Measurements from ENCODE around the gene CCDC28B. TPM values are rescaled to one million over a fixed set of nuclear protein-coding genes. Genes with fewer than 3 reads are reported as not detected.

The CCDC28B gene
- total RNA-seq, 4 donors from 2014 or later, result 16.4 to 79.0 (median 56.8) TPM

DNA sequence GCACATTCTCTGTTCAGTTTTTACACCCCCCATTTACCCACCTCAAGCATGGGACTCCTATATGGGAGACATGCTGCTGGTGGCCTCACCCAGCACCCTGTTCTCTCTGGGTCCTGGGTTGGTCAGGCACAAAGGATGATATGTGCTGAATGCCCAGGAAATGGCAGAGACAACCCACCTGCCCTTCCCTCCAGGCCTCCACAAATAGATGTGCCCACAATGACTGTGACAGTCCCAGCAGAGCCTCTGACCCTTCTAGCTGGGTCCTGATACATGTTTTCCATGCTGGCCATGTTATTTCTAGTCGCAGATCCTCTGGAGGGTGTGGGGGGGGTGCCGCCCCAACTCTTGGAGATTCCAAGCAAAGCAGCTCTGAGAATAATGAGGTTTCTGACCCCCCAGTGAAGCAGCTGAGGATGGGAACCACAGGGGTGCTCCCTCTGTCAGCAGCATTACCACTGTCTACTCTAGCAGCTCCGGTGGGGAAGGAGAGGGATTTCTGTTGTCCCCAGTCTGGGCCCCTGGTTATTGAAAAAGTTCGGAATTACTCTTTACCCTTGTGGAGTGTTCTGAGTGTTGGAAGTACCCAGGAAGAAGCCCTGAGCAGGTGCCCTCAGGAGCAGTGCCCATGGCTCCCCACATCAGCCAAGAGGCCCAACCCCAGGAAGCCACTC is 1.2 kb upstream of the CCDC28B start:
- Histone ChIP-seq H3K36me3 (peaks cover 1 to 22% of the 10 kb centered on the region in 2 donors), H3K27me3 (no peaks in the 10 kb centered on the region), H3K9me3 (no peaks in the 10 kb centered on the region), H3K4me1 (peaks cover 44 to 64% of the 10 kb centered on the region in 2 donors), H3K4me3 (peak overlapping the region in 2 of 4 donors; percentile 25 to 72), H3K27ac (peak overlapping the region; percentile 86 to 99 (median 94))
- intact Hi-C loops (cut with DNase I; ENCODE audit: low total_unique reads), result no loop called here
- DNase-seq, result no peak
- ATAC-seq, result no peak
- in situ Hi-C loops (cut with MboI; ENCODE audit: low sequenced_read_pairs in 4 of 4), result no loop called here
- TF ChIP-seq, protein P1, sequence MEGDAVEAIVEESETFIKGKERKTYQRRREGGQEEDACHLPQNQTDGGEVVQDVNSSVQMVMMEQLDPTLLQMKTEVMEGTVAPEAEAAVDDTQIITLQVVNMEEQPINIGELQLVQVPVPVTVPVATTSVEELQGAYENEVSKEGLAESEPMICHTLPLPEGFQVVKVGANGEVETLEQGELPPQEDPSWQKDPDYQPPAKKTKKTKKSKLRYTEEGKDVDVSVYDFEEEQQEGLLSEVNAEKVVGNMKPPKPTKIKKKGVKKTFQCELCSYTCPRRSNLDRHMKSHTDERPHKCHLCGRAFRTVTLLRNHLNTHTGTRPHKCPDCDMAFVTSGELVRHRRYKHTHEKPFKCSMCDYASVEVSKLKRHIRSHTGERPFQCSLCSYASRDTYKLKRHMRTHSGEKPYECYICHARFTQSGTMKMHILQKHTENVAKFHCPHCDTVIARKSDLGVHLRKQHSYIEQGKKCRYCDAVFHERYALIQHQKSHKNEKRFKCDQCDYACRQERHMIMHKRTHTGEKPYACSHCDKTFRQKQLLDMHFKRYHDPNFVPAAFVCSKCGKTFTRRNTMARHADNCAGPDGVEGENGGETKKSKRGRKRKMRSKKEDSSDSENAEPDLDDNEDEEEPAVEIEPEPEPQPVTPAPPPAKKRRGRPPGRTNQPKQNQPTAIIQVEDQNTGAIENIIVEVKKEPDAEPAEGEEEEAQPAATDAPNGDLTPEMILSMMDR (IDR thresholded peaks at IDR 0.05 in 4 of 5, conservative IDR thresholded peaks at IDR 0.05 in 1 of 5), result no peak
- no peak for TF ChIP-seq POLR2A (IDR thresholded peaks at IDR 0.05)

DNA sequence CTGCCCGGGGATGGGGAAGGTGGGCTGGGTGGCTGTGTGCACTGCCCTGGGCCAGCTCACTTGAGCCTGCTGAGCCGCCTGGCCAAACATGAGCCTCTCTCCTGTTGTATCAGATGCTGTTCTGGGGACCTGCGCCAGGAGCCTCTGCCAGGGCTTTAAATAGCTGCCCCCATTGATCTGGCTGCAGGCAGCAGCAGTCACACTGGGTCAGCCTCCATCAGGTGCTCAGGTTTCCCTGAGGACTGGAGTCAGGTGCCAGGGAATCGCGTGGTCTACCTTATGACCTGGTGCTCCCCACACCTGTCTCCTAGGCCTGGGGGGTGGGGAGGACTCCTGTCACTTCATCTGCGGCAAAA is 700 bp upstream of the CCDC28B start:
- Histone ChIP-seq H3K27ac (peak overlapping the region; percentile 86 to 99 (median 94)), H3K27me3 (no peaks in the 10 kb centered on the region), H3K36me3 (peaks cover 0 to 17% of the 10 kb centered on the region in 2 donors), H3K4me3 (peak overlapping the region; percentile 65 to 84 (median 72)), H3K9me3 (no peaks in the 10 kb centered on the region), H3K4me1 (peaks cover 44 to 65% of the 10 kb centered on the region in 2 donors)
- peak; percentile 96 to 98 for DNase-seq
- in situ Hi-C loops (cut with MboI; ENCODE audit: low sequenced_read_pairs in 4 of 4), result no loop called here
- intact Hi-C loops (cut with DNase I; ENCODE audit: low total_unique reads), result loop anchor here (2.0 to 10.0 kb wide), 3 partner anchors 21 to 265 kb away; partner anchors contain the start of genes PTP4A2, TMEM39B and TXLNA
- peak; percentile 70 to 82 for TF ChIP-seq POLR2A (IDR thresholded peaks at IDR 0.05)
- TF ChIP-seq, protein P1 (IDR thresholded peaks at IDR 0.05 in 4 of 5, conservative IDR thresholded peaks at IDR 0.05 in 1 of 5), result peak in 1 of 5 experiments; percentile 47
- ATAC-seq, result peak; percentile 70 to 75

DNA sequence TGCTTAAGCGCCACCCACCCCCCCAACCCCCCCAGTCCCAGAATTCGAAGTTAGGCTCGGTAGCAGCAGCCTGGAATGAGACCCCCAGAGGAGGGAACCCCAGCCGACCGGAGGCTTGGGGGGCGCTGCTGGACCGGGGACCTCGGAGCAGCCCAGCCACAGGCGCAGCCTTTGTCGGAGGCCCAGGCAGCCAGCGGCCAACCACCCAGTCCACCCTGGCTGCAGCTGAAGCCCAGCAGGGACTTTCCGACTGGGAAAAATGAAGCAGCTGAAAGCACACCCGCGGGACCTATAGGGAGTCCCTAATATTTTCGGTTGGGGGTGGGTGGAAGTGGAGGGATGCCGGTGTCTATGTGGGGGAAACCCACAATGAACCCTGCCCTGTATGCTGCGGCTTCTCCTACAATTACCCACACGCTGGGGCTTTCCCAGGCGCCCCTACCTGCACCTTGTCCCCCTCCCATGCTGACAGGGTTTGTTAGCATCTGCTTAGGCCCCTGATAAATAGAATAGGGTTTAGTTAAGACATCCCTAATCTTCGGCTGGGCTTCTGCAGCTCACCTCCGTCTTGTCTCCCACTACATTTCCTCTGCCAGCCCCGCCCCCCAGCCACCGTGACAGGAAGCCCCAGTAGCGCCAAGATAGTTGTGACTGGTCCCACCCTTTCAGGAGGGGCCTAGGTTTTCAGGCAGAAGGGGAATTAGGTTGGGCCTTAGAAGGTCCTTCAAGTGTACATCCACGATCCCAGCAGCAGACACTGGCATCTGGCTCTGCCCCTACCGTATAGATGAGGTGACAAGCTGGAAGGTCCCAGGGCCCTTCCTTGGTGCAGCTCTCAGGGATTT is 838 bp downstream of the CCDC28B start:
- H3K9me3 ChIP-seq, result no peaks in the 10 kb centered on the region
- in situ Hi-C loops (cut with MboI; ENCODE audit: low sequenced_read_pairs in 4 of 4), result no loop called here
- DNase-seq (peak in 1 of 2 donors; percentile 58), ATAC-seq (peak; percentile 8 to 10)
- peaks cover 0 to 2% of the 10 kb centered on the region in 2 donors for H3K36me3 ChIP-seq
- peaks cover 52 to 66% of the 10 kb centered on the region in 2 donors for H3K4me1 ChIP-seq
- no peaks in the 10 kb centered on the region for H3K27me3 ChIP-seq
- peak overlapping the region; percentile 86 to 99 (median 94) for H3K27ac ChIP-seq
- peak overlapping the region; percentile 65 to 84 (median 72) for H3K4me3 ChIP-seq
- peak; percentile 5 to 35 for TF ChIP-seq POLR2A (IDR thresholded peaks at IDR 0.05)
- TF ChIP-seq, protein P1 (IDR thresholded peaks at IDR 0.05 in 4 of 5, conservative IDR thresholded peaks at IDR 0.05 in 1 of 5), result no peak
- intact Hi-C loops (cut with DNase I; ENCODE audit: low total_unique reads), result loop anchor here (2.0 to 10.0 kb wide), 3 partner anchors 22 to 266 kb away; partner anchors contain the start of genes PTP4A2, TMEM39B and TXLNA

DNA sequence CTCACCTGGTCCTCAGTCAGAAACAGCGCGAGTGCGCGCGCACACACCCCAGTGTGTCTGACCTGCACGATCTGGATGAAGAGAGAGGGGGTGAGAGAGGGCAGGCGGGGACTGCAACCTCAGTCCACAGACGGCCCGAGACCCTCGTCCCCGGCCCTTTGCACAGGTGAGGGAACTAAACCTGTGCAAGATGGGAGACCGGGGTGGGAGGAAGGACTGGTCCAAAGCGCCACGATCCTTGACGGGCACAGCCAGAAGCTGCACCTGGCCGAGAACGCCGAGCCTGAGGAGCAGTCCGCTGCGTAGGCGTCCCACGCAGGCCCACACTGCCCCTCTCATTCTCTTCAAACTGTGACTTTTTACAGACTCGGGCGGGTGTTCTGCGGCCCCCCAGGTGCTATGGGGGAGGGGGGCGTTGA is 4.6 kb downstream of the CCDC28B start:
- no peak for TF ChIP-seq POLR2A (IDR thresholded peaks at IDR 0.05)
- TF ChIP-seq, protein P1 (IDR thresholded peaks at IDR 0.05 in 4 of 5, conservative IDR thresholded peaks at IDR 0.05 in 1 of 5), result no peak
- peak overlapping the region; percentile 60 to 74 (median 72) for H3K27ac ChIP-seq
- H3K27me3 ChIP-seq, result no peaks in the 10 kb centered on the region
- intact Hi-C loops (cut with DNase I; ENCODE audit: low total_unique reads), result loop anchor here (10.0 kb wide), 1 partner anchor 270 kb away; the partner anchor contains the start of gene PTP4A2
- peak overlapping the region; percentile 61 to 76 (median 73) for H3K4me3 ChIP-seq
- in situ Hi-C loops (cut with MboI; ENCODE audit: low sequenced_read_pairs in 4 of 4), result no loop called here
- H3K4me1 ChIP-seq, result peaks cover 31 to 36% of the 10 kb centered on the region in 2 donors
- ATAC-seq (no peak), DNase-seq (no peak)
- H3K9me3 ChIP-seq, result no peaks in the 10 kb centered on the region
- H3K36me3 ChIP-seq, result no peaks in the 10 kb centered on the region
